ENCODE measurements around the gene ASPG. TPM values are rescaled to one million over a fixed set of nuclear protein-coding genes. Genes with fewer than 3 reads are reported as not detected.

Gene ASPG
- total and polyA plus RNA-seq, 2 donors (not counting 3 experiments of a cell fraction or from before 2014, with no cell fraction given) = not detected

DNA sequence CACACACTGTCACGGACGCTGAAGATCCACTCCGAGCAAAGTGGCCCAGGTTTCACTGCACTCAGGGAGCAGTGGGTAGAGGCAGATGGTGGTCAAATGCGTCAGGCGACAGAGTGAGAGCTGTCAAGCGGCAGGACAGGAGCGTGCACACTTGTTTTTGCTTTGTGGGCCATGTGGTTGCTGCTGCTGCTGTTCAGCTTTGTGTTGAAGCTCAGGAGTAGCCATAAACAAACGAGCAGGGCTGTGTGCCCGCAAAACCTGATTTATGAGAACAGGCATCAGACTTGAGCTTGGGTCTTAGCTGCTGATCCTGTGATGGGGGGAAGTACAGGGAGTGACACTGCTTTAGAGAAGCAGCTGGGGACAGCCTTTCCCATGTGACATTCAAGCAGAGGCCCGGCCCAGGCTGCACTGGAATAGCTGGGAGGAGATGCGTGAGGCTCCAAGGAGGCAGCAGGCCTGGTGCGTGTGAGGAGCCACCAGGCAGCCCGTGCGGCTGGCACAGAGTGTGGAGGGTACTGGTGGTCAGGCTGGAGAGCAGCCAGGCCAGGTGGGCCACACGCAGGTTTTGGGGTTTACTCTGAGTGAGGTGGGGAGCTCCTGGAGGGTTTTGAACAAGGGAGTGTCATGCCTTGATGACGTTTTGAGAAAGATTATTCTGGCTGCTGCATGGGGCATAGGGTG, 31.1 kb upstream of the ASPG start:
- H3K79me2 ChIP-seq (ENCODE audit: control insufficient read depth, insufficient read depth, low read length) = no peaks in the 10 kb centered on the region
- no peak overlapping the region for H2AFZ ChIP-seq (ENCODE audit: low read depth, low read length)
- no peak overlapping the region for H3K9ac ChIP-seq (replicated peaks; ENCODE audit: extremely low read depth, insufficient read depth, low read length)
- no peak overlapping the region for H3K4me3 ChIP-seq (replicated peaks in 1 of 3; ENCODE audit: insufficient read depth in 1 of 3, low read depth in 1 of 3, low read length in 3 of 3)
- intact Hi-C loops (cut with micrococcal nuclease) = no loop called here
- POLR2A ChIA-PET = no interaction called here
- CTCF ChIA-PET = no interaction called here
- H3K4me1 ChIP-seq (ENCODE audit: control insufficient read depth, extremely low read depth, insufficient read depth, low read length) = no peaks in the 10 kb centered on the region
- H3K27ac ChIP-seq (ENCODE audit: insufficient read depth, low read depth, low read length) = no peak overlapping the region
- H3K36me3 ChIP-seq (ENCODE audit: control insufficient read depth in 2 of 2, extremely low read depth in 1 of 2, insufficient read depth in 2 of 2, low read length in 2 of 2) = no peaks in the 10 kb centered on the region
- no peaks in the 10 kb centered on the region for H3K9me3 ChIP-seq (replicated peaks; ENCODE audit: control insufficient read depth, insufficient read depth, low read length)
- H3K4me2 ChIP-seq (ENCODE audit: insufficient read depth, low read length) = no peak overlapping the region
- FAIRE-seq (no peak), DNase-seq (ENCODE audit: low read depth, low spot score) (no peak)
- TF ChIP-seq, protein P1, sequence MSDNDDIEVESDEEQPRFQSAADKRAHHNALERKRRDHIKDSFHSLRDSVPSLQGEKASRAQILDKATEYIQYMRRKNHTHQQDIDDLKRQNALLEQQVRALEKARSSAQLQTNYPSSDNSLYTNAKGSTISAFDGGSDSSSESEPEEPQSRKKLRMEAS (IDR thresholded peaks at IDR 0.05; ENCODE audit: insufficient read depth, insufficient read length) = no peak
- TF ChIP-seq EZH2 (IDR thresholded peaks at IDR 0.05; ENCODE audit: borderline replicate concordance, low read depth, low read length, severe bottlenecking) (no peak), POLR2A (IDR thresholded peaks at IDR 0.05; ENCODE audit: low read depth, low read length) (no peak), FOS (IDR thresholded peaks at IDR 0.05; ENCODE audit: borderline replicate concordance, insufficient read depth, low read length) (no peak), POLR2AphosphoS5 (IDR thresholded peaks at IDR 0.05; ENCODE audit: insufficient read depth, low read depth, low read length) (no peak), GATA2 (IDR thresholded peaks at IDR 0.05; ENCODE audit: insufficient read depth, insufficient read length, low read depth, low read length) (no peak), JUN (IDR thresholded peaks at IDR 0.05; ENCODE audit: borderline replicate concordance, insufficient read depth, insufficient read length, low read depth) (no peak), MYC (IDR thresholded peaks at IDR 0.05; ENCODE audit: low read depth, low read length) (no peak)
- TF ChIP-seq, protein P2, sequence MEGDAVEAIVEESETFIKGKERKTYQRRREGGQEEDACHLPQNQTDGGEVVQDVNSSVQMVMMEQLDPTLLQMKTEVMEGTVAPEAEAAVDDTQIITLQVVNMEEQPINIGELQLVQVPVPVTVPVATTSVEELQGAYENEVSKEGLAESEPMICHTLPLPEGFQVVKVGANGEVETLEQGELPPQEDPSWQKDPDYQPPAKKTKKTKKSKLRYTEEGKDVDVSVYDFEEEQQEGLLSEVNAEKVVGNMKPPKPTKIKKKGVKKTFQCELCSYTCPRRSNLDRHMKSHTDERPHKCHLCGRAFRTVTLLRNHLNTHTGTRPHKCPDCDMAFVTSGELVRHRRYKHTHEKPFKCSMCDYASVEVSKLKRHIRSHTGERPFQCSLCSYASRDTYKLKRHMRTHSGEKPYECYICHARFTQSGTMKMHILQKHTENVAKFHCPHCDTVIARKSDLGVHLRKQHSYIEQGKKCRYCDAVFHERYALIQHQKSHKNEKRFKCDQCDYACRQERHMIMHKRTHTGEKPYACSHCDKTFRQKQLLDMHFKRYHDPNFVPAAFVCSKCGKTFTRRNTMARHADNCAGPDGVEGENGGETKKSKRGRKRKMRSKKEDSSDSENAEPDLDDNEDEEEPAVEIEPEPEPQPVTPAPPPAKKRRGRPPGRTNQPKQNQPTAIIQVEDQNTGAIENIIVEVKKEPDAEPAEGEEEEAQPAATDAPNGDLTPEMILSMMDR (IDR thresholded peaks at IDR 0.05; ENCODE audit: extremely low read depth in 1 of 2, insufficient read depth in 1 of 2, low read depth in 1 of 2, low read length in 2 of 2) = no peak
- no peaks in the 10 kb centered on the region for H4K20me1 ChIP-seq (replicated peaks; ENCODE audit: control insufficient read depth, extremely low read depth, insufficient read depth, low read length)
- H3K27me3 ChIP-seq (ENCODE audit: control insufficient read depth in 2 of 2, insufficient read depth in 2 of 2, low read length in 2 of 2) = peaks cover 2% of the 10 kb centered on the region in 2 experiments
- no TSS peak for BruUV-seq (replicated peaks)
- H3K9me1 ChIP-seq (replicated peaks; ENCODE audit: control insufficient read depth, extremely low read depth, insufficient read depth, low read length) = no peaks in the 10 kb centered on the region
- dilution Hi-C loops (cut with MboI; ENCODE audit: extremely low pct_ligation_motif_present, low sequenced_read_pairs) = no loop called here

Measured in endothelial cell of umbilical vein (primary cell).